Hematopoietic multipotent progenitor cell treated with erythropoietin and hydrocortisone succinate and interleukin-3 and kit ligand, for 17 days (in vitro differentiated cells): ENCODE measurements around the gene TRERF1.

Experiments
- DNase-seq: peaks from one replicate; pipeline ENCODE4 v3.0.0-alpha.2; 2015; ENCODE audit warnings: low spot score

Gene TRERF1

DNA sequence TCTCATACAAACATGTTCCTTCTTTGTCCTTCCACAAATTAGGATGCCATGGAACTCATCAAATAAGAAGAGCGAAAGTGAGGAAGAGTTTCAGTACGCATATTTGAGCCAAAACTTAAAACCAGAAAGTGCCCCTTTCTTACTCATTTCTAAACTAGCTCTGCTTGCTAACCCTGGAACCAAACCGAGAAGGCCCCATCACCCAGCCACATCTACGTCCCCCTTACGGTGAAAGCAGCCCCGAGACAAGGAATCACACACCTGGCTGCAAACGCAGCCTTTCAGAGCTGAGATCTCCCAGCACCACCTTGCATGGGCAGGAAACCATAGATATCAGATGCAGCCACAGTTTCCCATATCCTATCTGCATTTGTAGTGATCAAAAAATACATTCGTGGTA lies 28.5 kb downstream of the TRERF1 start:
- DNase-seq: no peak

DNA sequence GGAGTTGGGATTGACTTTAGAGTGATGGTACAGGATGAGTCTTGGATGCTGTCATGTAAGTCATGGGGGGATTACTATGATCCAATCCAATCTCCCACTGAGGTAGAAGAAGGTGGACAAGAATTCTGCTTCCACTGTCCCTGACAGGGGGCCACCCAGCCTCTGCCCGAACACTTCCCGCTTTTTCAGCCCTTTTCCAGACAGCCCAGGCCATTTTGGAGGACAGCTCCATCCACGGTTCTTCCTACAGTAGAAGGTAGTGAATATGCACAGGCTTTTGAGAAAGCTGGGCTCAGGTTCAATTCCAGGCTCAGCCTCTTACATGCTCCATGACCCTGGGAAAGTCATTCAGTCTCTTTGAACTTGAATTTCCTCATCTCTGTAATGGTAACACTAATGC lies 31.0 kb downstream of the TRERF1 start:
- no peak for DNase-seq

GRCh38 chr6:42419490-42420280 lies 32.0 kb downstream of the TRERF1 start:
- no peak for DNase-seq

DNA sequence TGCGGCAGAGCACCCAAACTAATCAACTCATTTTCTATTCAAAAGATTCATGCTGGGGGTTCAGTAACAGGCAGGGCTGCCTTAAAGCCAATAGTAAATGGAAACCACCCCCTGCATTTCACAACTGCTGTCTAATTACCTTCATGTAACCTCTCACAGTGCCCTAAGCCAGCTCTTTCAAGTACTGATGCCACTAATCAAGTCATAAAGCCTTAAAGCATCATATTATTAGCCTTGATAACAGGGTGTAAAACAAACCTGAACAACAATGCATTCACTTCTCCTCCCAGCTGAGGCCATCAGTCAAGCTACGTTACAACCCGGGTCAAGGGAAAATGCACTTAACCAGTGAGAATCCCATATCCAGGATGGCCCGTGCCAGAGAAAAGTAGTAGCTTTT lies 33.0 kb downstream of the TRERF1 start:
- no peak for DNase-seq

DNA sequence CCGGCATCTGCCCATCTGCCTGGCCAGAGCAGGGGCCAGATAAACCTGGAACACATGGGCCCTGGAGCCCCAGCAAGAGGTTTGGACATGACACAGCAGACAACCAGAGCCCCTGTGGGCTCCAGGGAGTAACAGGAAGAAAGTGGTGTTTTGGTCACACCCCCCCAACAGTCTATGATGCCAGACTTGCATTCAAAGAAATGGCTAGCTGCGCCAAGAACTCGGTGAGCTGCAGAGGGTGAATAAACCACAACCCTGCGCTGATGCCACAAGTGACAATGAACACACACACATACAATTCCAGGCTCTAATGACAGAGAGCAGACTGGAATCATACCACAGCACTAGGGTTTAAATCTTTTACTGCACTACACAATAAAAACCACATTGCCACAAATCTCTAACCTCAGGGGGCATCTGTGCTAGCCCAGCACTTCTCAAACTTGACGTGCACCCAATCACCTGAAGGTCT lies 34.0 kb downstream of the TRERF1 start:
- DNase-seq: no peak

DNA sequence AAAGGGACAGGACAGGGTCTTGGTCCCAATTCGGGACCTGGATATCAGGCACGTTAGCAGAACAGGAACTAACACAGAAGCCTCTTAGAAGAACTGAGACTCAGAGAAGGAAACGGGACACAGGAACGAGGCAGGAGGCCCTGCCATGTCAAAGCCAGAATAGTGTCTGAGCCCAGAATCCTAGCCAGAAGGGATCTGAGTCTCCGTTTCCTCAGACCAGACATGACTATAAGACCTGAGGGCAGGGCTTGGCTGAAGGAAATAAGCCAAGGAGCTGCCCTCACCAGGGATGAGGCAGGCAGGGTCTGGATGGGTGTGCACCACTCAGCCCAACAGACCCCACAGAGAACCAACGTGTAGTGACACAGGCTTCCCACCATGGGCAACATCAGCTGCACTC lies 40.3 kb downstream of the TRERF1 start:
- no peak for DNase-seq

GRCh38 chr6:42410861-42411260 lies 40.9 kb downstream of the TRERF1 start:
- no peak for DNase-seq

DNA sequence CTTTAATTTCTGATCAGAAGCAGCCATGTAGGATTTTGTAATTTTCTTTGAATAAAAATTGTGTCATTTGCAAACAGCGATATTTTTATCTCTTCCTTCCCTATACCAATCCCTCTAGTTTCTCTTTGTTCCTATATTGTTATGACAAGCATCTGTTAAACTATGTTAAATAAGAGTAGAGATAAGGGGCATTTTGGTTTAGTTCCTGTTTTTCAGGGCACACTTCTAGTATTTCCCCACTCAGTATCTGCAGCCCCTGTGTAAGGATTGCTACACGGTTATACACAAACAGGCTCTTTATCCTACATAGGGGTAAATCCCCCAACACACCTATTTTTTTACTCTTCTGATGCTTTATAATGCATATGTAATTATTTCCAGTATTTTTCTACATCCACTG lies 42.1 kb downstream of the TRERF1 start:
- DNase-seq: no peak

DNA sequence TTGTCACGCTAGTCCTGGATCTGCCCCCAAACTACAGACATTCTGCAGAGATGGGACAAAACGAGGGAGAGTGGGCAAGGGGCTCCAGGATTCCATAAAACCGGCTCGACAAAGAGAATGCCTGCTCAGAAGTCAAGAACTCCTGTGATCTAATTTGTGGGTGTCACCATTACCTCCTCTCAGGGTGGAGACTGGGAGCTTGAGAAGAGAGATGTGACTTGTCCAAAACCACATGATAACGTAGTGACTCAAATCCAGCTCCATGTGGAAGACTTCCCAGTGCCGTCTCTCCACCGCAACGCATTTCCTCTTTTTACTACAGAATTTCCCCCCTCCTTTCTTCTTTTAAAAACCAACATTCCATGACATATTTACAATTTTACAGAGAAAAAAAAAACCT lies 44.3 kb downstream of the TRERF1 start:
- no peak for DNase-seq

- no peak for DNase-seq
Observed at GRCh38 chr6:42406306-42407280, 45.1 kb downstream of the TRERF1 start.

DNA sequence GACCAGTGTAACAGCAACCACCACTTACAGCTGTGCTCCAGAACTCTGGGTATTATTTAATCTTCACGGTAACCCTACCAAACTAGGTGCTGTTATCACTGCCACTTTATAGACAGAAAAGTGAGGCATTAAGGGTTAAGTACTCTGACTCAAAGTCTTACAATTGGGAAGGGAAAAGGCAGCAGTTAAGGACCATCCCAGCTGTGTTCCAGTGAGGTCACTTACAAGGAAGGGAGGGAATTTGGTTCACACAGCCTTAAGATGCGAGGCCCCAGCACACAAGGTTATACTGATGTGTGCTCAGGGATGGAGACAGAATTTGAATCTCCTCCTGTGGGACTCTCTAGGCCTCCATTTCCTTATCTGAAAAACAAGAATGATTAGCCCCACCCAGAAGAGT lies 46.7 kb downstream of the TRERF1 start:
- DNase-seq: no peak

- no peak for DNase-seq
Observed at GRCh38 chr6:42404484-42404883, 47.2 kb downstream of the TRERF1 start.

DNA sequence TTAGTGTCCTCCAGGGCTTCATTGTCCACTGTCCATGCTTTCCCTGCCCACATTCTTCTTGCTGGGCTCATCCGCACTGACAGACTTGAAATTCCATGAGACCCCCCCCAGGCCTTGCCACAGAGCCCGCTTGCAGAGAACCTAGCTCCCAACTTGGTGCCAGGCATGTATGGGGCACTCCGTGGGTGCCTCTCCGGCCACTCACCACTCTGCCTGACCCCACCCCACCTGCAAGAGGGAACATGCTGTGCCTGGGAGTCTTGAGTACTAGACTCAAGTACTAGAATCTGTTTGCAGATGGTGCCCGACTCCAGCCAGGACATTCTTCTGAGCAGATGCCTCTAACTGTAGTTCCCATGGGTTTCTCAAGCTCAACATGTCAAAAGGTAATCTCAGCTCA lies 47.9 kb downstream of the TRERF1 start:
- DNase-seq: no peak

DNA sequence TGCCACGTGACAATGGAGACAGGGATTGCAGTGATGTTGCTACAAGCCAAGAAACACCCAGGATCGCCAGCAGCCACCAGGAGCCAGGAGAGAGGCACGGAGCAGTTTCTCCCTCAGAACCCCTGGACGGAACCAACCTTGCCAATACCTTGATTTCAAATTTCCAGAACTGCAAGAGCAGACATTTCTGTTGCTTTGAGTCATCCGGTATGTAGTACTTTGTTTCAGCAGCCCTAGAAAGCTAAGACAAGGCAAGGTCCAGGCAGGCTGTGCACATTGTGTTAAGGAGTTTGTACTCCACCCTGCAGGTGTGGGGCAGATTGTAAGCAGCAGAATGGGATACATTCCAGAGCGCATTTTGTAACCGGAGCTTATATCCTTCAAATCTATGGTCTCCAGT lies 48.3 kb downstream of the TRERF1 start:
- DNase-seq: no peak

DNA sequence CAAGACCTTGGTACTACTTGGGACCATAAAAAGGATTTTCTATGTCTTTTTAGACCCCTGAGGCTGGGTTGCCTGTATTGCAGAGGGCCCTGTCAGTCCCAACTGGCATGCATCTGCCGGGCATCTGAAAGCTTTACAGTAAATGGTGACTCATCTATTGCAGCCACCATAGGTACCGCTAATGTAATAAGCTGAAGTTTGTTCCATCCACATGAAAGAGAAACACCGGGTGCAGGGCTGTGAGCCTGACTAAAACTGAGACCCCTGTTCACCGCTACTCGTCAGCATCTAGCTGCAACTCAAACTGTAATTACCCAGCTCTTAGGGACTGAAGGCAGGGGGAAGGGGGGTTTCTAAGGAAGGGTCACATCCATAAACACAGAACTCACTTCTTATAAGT lies 49.5 kb downstream of the TRERF1 start:
- no peak for DNase-seq

DNA sequence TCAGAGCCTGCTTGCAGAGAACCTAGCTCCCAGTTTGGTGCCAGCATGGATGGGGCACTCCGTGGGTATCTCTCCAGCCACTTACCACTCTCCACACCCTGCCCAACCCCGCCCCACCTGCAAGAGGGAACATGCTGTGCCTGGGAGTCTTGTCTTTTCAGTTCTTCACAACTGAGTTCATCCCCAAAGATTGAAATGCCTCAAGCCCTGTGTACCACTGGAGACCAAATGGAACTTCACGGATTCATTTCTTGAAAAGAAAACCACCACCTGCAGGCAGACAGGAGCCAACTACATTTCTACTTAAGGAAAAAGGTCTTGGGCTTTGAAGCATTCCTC lies 50.1 kb downstream of the TRERF1 start:
- no peak for DNase-seq

DNA sequence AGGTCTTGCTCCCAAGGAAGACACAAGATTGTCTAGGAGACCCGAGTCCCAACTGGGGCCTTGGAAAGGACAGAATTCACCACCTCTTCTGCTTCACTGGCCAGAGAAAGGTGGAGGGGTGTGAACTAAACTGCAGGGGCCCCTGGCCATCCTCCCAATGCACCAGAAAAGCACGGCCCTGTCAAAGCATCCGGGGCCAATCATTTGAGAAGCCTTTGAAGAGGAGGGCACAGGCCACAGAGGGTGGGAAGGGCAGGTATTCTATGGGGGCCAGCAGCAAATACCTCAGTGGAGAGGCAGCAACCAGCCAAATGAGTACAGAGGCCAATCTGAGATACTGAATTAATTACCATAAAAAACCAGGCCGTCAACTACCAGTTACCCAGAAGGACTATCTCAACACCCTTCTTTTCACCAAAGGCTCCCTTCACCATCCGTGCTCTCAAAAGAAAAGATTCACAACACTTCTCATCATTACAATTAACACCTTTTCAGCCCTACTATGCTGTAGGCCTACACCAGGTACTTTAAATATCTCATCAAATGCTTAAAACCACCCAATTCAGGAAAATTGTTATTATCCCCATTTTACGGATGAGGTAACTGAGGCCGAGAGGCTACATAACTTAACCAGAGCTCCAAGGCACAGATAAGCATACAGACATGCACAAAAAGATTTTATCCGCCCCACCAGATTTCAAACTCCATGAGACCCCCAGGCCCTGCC lies 50.7 kb downstream of the TRERF1 start:
- no peak for DNase-seq

DNA sequence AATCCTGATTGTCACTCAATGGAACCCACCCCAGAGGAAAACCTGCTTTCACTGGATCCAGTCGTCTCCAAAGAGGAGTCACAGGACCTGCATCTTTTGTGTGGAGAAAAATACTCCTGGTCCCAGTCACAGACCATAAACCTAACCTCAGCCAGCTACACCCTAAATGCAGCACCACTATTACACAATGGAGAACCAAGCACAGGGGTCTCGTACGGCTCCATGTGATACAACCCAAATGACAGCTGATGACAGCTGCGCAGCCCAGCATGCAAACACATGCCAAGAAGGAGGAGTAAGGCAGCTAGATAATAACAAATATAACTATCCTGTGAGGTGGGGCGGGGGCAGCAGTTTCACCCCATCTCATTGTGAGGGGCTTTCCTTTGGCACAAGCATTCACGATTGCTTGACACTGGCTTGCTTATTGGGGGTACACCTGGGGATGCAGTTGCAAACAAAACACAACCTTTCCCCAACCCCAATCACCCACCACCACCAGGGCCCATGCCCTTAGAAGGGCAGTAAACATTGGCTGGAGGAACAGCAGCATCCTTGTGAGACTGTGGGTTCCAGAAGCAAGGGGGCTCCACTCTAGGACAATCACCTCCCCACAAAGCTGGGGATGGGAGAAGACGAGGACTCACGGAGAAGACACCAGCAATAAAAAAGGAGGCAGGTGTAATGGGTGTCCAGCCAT lies 51.5 kb downstream of the TRERF1 start:
- no peak for DNase-seq

GRCh38 chr6:42396720-42397119 lies 55.0 kb downstream of the TRERF1 start:
- DNase-seq: no peak

DNA sequence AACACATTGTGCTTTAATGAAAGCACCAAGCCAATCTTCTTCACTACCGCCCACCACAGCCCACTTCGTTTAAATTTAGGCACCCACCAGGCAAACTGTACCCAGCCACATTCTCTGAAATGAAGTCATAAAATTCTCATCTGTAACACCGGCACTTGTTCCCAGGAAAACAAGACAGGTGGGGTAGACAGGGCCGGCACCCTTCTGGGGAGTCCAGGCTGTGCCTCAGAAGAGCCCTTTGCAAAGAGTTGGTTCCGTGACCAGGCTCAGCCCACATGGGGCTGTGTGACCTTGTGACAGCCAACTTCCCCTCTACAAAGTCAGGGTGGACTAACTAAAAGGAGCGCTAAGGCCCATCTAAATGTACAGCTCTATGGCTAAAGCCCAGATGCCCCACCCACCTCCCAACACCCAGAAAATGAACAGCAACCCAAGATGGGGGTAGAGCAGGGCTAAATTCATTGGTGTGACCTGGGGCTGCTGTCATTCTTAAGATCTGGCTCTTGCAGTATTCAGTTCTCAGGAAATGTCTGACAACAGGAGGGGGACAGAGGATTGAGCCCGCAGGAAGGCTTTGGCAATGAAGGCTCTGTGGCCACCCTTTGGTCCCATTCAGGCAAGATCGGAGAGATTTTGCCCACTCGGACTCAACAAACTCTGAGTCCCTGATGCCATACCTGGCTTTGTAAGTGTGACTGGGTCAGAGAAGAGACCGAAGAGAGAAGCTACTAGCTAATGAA lies 56.7 kb downstream of the TRERF1 start:
- no peak for DNase-seq

DNA sequence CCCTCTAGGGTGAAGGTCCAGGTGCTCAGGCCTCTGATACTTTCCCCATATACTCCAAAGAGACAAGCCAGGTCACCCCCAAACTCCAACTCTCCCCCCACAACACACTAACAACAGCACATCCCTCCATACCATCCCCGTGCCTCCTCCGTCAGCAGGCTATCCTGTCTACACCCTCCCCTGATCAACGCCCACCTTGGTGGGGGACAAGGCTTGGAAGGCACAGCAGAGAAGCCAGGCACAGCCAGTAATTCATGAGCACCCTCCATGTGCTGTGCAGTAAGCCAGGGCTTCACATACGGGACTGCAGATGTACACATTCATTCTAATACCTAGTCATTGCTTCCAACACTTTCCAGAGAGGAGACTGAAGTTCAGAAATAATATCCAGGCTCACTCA lies 57.6 kb downstream of the TRERF1 start:
- DNase-seq: no peak
